Measurements from ENCODE around the gene TMEM202. TPM values are rescaled to one million over a fixed set of nuclear protein-coding genes. Genes with fewer than 3 reads are reported as not detected.
"Not testable (repeated sequence)": the region's sequence is repeated elsewhere in the genome, so short reads cannot be mapped to it uniquely, and the experiment has no call there.

TMEM202 gene
- total RNA-seq, 6 donors from 2014 or later, result not detected

DNA sequence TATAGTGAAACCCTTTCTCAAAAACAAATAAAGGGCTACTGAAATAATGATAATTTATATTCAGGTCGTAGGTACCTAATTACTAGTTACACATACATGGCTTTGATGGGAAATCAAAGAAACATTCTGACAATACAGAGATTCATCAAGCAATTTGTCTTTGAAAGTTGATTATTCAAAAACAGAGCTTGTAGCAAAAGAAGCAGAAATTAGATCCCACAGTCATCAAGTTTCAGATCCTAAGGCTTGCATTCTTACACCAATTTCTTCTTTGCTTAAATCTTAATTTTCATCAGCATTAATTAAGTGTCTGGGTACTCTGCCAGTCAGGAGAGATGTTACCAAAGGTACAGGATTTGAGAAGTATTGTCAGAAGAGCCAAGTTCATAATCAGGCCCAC, 20.8 kb upstream of the TMEM202 start:
- ATAC-seq (ENCODE audit: low FRiP score in 2 of 2), result no peak
- no peak for DNase-seq
- H3K36me3 ChIP-seq, result no peaks in the 10 kb centered on the region
- no peak overlapping the region for H3K4me3 ChIP-seq
- H3K27ac ChIP-seq, result peak overlapping the region; percentile 93 to 96 (median 94)
- H3K4me1 ChIP-seq, result peaks cover 29 to 43% (median 35%) of the 10 kb centered on the region in 4 donors
- WGBS, 2 donors, result 81 to 83% methylated on average over 1 of the region's 1 CpG
- H3K27me3 ChIP-seq, result no peaks in the 10 kb centered on the region
- H3K9me3 ChIP-seq, result no peaks in the 10 kb centered on the region
- TF ChIP-seq CTCF (IDR thresholded peaks at IDR 0.05) (no peak), POLR2A (IDR thresholded peaks at IDR 0.05) (no peak), POLR2AphosphoS5 (IDR thresholded peaks at IDR 0.05) (no peak), EP300 (IDR thresholded peaks at IDR 0.05) (no peak)

DNA sequence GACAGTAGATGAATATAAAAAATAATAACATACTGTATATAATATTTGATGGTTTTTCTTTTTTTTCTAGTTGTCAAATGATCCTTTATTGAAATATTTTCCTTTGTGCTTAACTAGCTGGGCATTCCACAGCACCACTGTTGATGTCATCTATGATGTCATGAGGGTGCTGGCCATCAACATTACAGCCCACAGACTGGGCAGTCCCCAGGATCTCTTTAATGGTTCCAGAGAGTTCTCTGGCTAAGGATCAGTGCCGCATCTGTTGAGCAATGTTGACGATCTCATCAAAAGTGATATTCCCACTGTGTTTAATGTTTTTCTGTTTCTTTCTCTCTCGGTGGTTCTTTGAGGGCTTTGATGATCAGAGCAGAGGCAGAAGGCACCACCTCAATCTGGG, 19.0 kb upstream of the TMEM202 start:
- not testable (repeated sequence) for DNase-seq; H3K9me3 ChIP-seq; ATAC-seq (ENCODE audit: low FRiP score in 2 of 2); H3K27me3 ChIP-seq; H3K27ac ChIP-seq; H3K36me3 ChIP-seq; H3K4me3 ChIP-seq
- WGBS, 2 donors, result 85 to 91% methylated on average over 3 of the region's 3 CpGs
- peaks cover 14 to 27% (median 21%) of the 10 kb centered on the region in 4 donors for H3K4me1 ChIP-seq

DNA sequence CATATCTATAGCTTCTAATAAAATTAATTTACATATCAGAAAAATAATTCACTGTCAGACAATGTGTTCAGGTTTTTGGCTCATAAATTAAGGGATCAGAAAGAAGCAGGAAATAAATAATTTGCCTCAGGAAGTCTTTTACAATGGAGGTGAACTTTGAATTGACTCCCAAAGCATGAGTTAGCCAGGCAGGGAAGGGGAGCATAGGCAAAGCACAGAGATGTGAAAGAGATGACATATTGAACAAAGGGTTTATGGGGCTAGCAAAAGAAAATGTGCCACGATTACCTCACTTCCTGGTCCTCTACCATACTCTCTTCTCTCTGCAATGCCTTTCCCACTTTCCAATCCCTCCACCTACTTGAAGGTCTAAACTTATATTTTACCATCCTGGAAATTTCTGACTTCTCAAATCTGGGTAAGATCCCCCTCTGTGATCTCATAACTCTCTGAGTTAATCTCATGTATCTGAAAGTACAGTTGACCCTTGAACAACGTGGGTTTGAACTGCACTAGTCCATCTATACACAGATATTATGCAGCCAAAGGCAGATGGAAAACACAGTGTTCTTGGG, 18.2 kb upstream of the TMEM202 start:
- TF ChIP-seq EP300 (IDR thresholded peaks at IDR 0.05), result no peak
- no peak for TF ChIP-seq POLR2AphosphoS5 (IDR thresholded peaks at IDR 0.05)
- TF ChIP-seq CTCF (IDR thresholded peaks at IDR 0.05), result no peak
- TF ChIP-seq POLR2A (IDR thresholded peaks at IDR 0.05), result no peak
- 41 to 50% methylated on average over 2 of the region's 2 CpGs for WGBS, 2 donors
- Histone ChIP-seq H3K27ac (no peak overlapping the region), H3K36me3 (no peaks in the 10 kb centered on the region), H3K4me3 (no peak overlapping the region), H3K4me1 (peaks cover 6 to 18% (median 13%) of the 10 kb centered on the region in 4 donors), H3K27me3 (no peaks in the 10 kb centered on the region), H3K9me3 (no peaks in the 10 kb centered on the region)
- ATAC-seq (ENCODE audit: low FRiP score in 2 of 2), result no peak
- DNase-seq, result no peak

DNA sequence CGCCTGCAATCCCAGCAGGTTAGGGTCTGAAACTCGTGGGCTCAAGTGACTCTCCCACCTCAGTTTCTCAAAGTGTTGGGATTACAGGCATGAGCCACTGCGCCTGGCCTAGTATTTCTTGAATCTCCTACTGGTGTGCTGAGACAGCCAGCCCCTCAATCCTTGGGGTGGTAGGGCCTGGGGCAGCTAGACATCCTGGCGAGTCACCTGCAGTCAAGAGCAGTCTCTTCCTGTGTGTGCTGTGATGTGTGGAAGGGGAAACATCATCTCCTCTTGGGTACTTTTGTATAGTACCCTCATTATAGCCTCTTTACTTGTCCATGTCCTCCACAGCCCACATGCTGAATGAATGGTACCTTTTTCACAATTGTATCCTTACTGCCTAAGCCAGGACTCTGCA, 17.4 kb upstream of the TMEM202 start:
- no peaks in the 10 kb centered on the region for H3K9me3 ChIP-seq
- no peak overlapping the region for H3K27ac ChIP-seq
- ATAC-seq (ENCODE audit: low FRiP score in 2 of 2) (no peak), DNase-seq (no peak)
- 87 to 90% methylated on average over 4 of the region's 4 CpGs for WGBS, 2 donors
- H3K27me3 ChIP-seq, result no peaks in the 10 kb centered on the region
- H3K4me1 ChIP-seq, result peaks cover 3 to 15% (median 9%) of the 10 kb centered on the region in 4 donors
- no peak overlapping the region for H3K4me3 ChIP-seq
- H3K36me3 ChIP-seq, result no peaks in the 10 kb centered on the region
- no peak for TF ChIP-seq POLR2AphosphoS5 (IDR thresholded peaks at IDR 0.05)
- no peak for TF ChIP-seq EP300 (IDR thresholded peaks at IDR 0.05)
- TF ChIP-seq CTCF (IDR thresholded peaks at IDR 0.05), result no peak
- TF ChIP-seq POLR2A (IDR thresholded peaks at IDR 0.05), result no peak

DNA sequence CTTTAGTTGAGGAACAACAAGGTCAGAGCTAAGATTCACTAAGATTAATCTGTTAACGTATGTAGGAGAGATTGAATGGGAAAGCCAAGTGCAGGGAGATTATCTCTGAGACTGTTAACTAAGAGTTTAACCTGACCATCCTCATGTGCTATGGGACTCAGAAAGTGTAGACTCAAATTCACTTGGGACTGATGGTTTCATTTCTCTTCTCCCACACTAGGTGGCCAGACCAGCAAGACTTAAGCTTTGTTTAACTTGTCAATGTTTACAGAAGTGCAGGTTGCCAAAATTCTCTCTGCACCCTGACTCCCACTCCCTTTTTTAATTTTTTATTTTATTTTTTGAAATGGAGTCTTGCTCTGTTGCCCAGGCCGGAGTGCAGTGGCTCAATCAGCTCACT, 16.0 kb upstream of the TMEM202 start:
- peaks cover 0 to 7% (median 2%) of the 10 kb centered on the region in 4 donors for H3K4me1 ChIP-seq
- no peak overlapping the region for H3K27ac ChIP-seq
- H3K9me3 ChIP-seq, result no peaks in the 10 kb centered on the region
- no peak overlapping the region for H3K4me3 ChIP-seq
- H3K36me3 ChIP-seq, result no peaks in the 10 kb centered on the region
- 80 to 85% methylated on average over 2 of the region's 2 CpGs for WGBS, 2 donors
- DNase-seq (no peak), ATAC-seq (ENCODE audit: low FRiP score in 2 of 2) (no peak)
- TF ChIP-seq EP300 (IDR thresholded peaks at IDR 0.05) (no peak), CTCF (IDR thresholded peaks at IDR 0.05) (peak in 1 of 6 experiments; percentile 22)
- H3K27me3 ChIP-seq, result no peaks in the 10 kb centered on the region

Data from upper lobe of left lung (tissue), 6 donors.